H1 (cell line): ENCODE measurements around the gene NCAM1. TPM values are rescaled to one million over a fixed set of nuclear protein-coding genes. Genes with fewer than 3 reads are reported as not detected.

Source experiments
- CTCF ChIA-PET: fragments of 300-600 bp; sonication (Branson Sonifier 250); formaldehyde crosslinking; loops from one replicate; lab custom pipeline; 2021; ENCODE audit not compliant: partially characterized antibody; lab: Charles Lee
- POLR2A ChIA-PET: fragments of 300-600 bp; sonication (Branson Sonifier 250); formaldehyde crosslinking; loops from one replicate; lab custom pipeline; 2021; ENCODE audit warnings: inconsistent platforms; ENCODE audit not compliant: partially characterized antibody; lab: Charles Lee
- DNase-seq, 2 experiments: peaks; one replicate each; pipeline versions ENCODE4 v3.0.0 to v3.0.0-alpha.2; 2010 to 2022; ENCODE audit warnings: low spot score in 2 of 2, low read depth in 1 of 2, mixed read lengths in 1 of 2
- FAIRE-seq: peaks from 2 replicates; lab custom pipeline; 2011; peaks lifted over from hg19 to GRCh38; lab: Jason Lieb, UNC
- H2AFZ ChIP-seq: 2 replicates; pipeline ENCODE4 v1.8.1; 2012; ENCODE audit warnings: low read length, inconsistent platforms
- H2AK5ac ChIP-seq: 2 replicates; pipeline ENCODE4 v1.6.1; 2013; ENCODE audit warnings: low read depth, low read length
- H2BK120ac ChIP-seq: replicated peaks from 2 replicates; pipeline ENCODE3; 2013; ENCODE audit warnings: low read depth, low read length, inconsistent platforms
- H2BK12ac ChIP-seq: 2 replicates; pipeline ENCODE4 v1.6.1; 2013; ENCODE audit warnings: low read depth, low read length
- H2BK15ac ChIP-seq: 2 replicates; pipeline ENCODE4 v1.6.1; 2013; ENCODE audit warnings: low read length
- H2BK20ac ChIP-seq: 2 replicates; pipeline ENCODE4 v1.6.1; 2013; ENCODE audit warnings: low read length
- H2BK5ac ChIP-seq: 2 replicates; pipeline ENCODE4 v1.6.1; 2013; ENCODE audit warnings: low read depth, low read length
- H3K14ac ChIP-seq: 2 replicates; pipeline ENCODE4 v1.6.1; 2013; ENCODE audit warnings: inconsistent platforms; ENCODE audit not compliant: insufficient read length
- H3K18ac ChIP-seq: 2 replicates; pipeline ENCODE4 v1.6.1; 2013; ENCODE audit warnings: low read length; ENCODE audit errors: extremely low read depth
- H3K23ac ChIP-seq: 2 replicates; pipeline ENCODE4 v1.6.1; 2013; ENCODE audit warnings: inconsistent platforms; ENCODE audit not compliant: insufficient read length
- H3K23me2 ChIP-seq: 2 replicates; pipeline ENCODE4 v1.6.1; 2013; ENCODE audit warnings: low read depth, low read length
- H3K27ac ChIP-seq: 2 replicates; pipeline ENCODE4 v1.6.1; 2011; ENCODE audit warnings: low read depth, low read length, inconsistent platforms
- H3K27me3 ChIP-seq, 4 experiments: replicated peaks in 1 of 4; 1 replicate in 1 of 4; 2 replicates in 3 of 4; pipeline versions ENCODE4 v1.6.1 to v1.8.1; 2011 to 2013; ENCODE audit warnings: low read length in 3 of 4, mild to moderate bottlenecking in 3 of 4, inconsistent platforms in 2 of 4, mixed read lengths in 2 of 4, moderate library complexity in 1 of 4; ENCODE audit not compliant: control insufficient read depth in 3 of 4, insufficient read depth in 3 of 4; ENCODE audit errors: extremely low read depth in 1 of 4
- H3K36me3 ChIP-seq, 4 experiments: 2 replicates each; pipeline versions ENCODE4 v1.6.1 to v1.8.1; 2011 to 2013; ENCODE audit warnings: mild to moderate bottlenecking in 4 of 4, low read length in 3 of 4, moderate library complexity in 2 of 4, control low read depth in 1 of 4, inconsistent platforms in 1 of 4; ENCODE audit not compliant: insufficient read depth in 4 of 4, control insufficient read depth in 2 of 4
- H3K4ac ChIP-seq: replicated peaks from 2 replicates; pipeline ENCODE3; 2013; ENCODE audit warnings: low read length, low read depth, mixed read lengths, inconsistent platforms; ENCODE audit not compliant: insufficient read length
- H3K4me1 ChIP-seq, 4 experiments: replicated peaks in 1 of 4; 1 replicate in 1 of 4; 2 replicates in 3 of 4; pipeline versions ENCODE4 v1.6.1 to v1.8.1; 2011 to 2013; ENCODE audit warnings: low read length in 3 of 4, inconsistent platforms in 2 of 4, mixed read lengths in 1 of 4; ENCODE audit not compliant: insufficient read depth in 4 of 4, control insufficient read depth in 3 of 4
- H3K4me2 ChIP-seq, 2 experiments: 2 replicates each; pipeline versions ENCODE4 v1.6.1 to v1.8.1; 2011 to 2013; ENCODE audit warnings: low read depth in 2 of 2, low read length in 2 of 2, control low read depth in 1 of 2, inconsistent platforms in 1 of 2, mild to moderate bottlenecking in 1 of 2; ENCODE audit not compliant: insufficient read depth in 1 of 2
- H3K4me3 ChIP-seq, 4 experiments: fragments of 200-600, 300-600 bp in 1 of 4; sonication (generic), shearing (Covaris generic), sonication (Bioruptor Twin) in 1 of 4; 2 replicates each; pipeline versions ENCODE4 v1.5.1 to v1.8.1; 2011 to 2016; ENCODE audit warnings: low read length in 4 of 4, low read depth in 3 of 4, control low read depth in 2 of 4, inconsistent platforms in 2 of 4, mild to moderate bottlenecking in 2 of 4, mixed read lengths in 1 of 4, moderate library complexity in 1 of 4; ENCODE audit not compliant: insufficient read depth in 2 of 4; ENCODE audit errors: extremely low read depth in 1 of 4
- H3K56ac ChIP-seq: replicated peaks from 2 replicates; pipeline ENCODE3; 2013; ENCODE audit warnings: low read depth, mild to moderate bottlenecking, mixed read lengths, low read length, inconsistent platforms; ENCODE audit not compliant: insufficient read length
- H3K79me1 ChIP-seq: 2 replicates; pipeline ENCODE4 v1.6.1; 2013; ENCODE audit warnings: low read depth, low read length, control low read depth
- H3K79me2 ChIP-seq, 2 experiments: 2 replicates each; pipeline versions ENCODE4 v1.6.1 to v1.8.1; 2012 to 2013; ENCODE audit warnings: low read length in 2 of 2, mild to moderate bottlenecking in 2 of 2, inconsistent platforms in 1 of 2; ENCODE audit not compliant: insufficient read depth in 2 of 2, control insufficient read depth in 1 of 2
- H3K9ac ChIP-seq, 4 experiments: replicated peaks in 1 of 4; 1 replicate in 1 of 4; 2 replicates in 3 of 4; pipeline versions ENCODE4 v1.6.1 to v1.8.1; 2011 to 2013; ENCODE audit warnings: low read depth in 3 of 4, low read length in 3 of 4, control low read depth in 2 of 4, mild to moderate bottlenecking in 2 of 4, moderate library complexity in 2 of 4, inconsistent platforms in 1 of 4; ENCODE audit errors: extremely low read depth in 1 of 4
- H3K9me3 ChIP-seq, 2 experiments: 2 replicates each; pipeline versions ENCODE4 v1.6.1 to v1.8.1; 2012 to 2013; ENCODE audit warnings: mild to moderate bottlenecking in 2 of 2, moderate library complexity in 2 of 2, control low read depth in 1 of 2, inconsistent platforms in 1 of 2, low read depth in 1 of 2, low read length in 1 of 2, mixed read lengths in 1 of 2; ENCODE audit not compliant: insufficient read depth in 2 of 2
- H4K20me1 ChIP-seq, 2 experiments: replicated peaks in 1 of 2; 2 replicates each; pipeline versions ENCODE3 to v1.8.1; 2011 to 2013; ENCODE audit warnings: inconsistent platforms in 2 of 2, low read length in 2 of 2, mild to moderate bottlenecking in 1 of 2; ENCODE audit not compliant: insufficient read depth in 2 of 2, control insufficient read depth in 1 of 2
- H4K5ac ChIP-seq: 2 replicates; pipeline ENCODE4 v1.6.1; 2013; ENCODE audit warnings: low read length, low read depth, mixed read lengths, inconsistent platforms; ENCODE audit not compliant: insufficient read length
- H4K8ac ChIP-seq: 2 replicates; pipeline ENCODE4 v1.8.0; 2013; ENCODE audit warnings: mild to moderate bottlenecking, moderate library complexity, low read length, inconsistent platforms; ENCODE audit not compliant: insufficient read depth; ENCODE audit errors: extremely low read depth
- H4K91ac ChIP-seq: replicated peaks from 2 replicates; pipeline ENCODE3; 2013; ENCODE audit warnings: low read length, mixed read lengths, inconsistent platforms; ENCODE audit not compliant: insufficient read length
- FOSL1 ChIP-seq: IDR thresholded peaks from 2 replicates; pipeline ENCODE4 v1.6.1; 2011; ENCODE audit warnings: mild to moderate bottlenecking, low read depth, low read length, moderate library complexity; ENCODE audit not compliant: insufficient read depth
- HDAC2 ChIP-seq, 2 experiments: fragments of 300-600 bp in 1 of 2; sonication (generic) in 1 of 2; IDR thresholded peaks; 2 replicates each; pipeline ENCODE4 v1.6.1; 2011 to 2012; ENCODE audit warnings: low read depth in 2 of 2, low read length in 2 of 2, mild to moderate bottlenecking in 2 of 2, moderate library complexity in 2 of 2, borderline replicate concordance in 1 of 2, inconsistent platforms in 1 of 2
- KDM1A ChIP-seq: fragments of 200-600, 300-600 bp; sonication (generic); IDR thresholded peaks from 2 replicates; pipeline ENCODE4 v1.7.1; 2016; ENCODE audit warnings: mild to moderate bottlenecking, low read length, borderline replicate concordance
- KDM4A ChIP-seq: IDR thresholded peaks from one replicate; pipeline ENCODE4 v1.7.1; 2012; ENCODE audit warnings: low read depth, mild to moderate bottlenecking, moderate library complexity, low read length, inconsistent platforms; ENCODE audit not compliant: severe bottlenecking
- TAF7 ChIP-seq: optimal IDR thresholded peaks from 2 replicates; pipeline ENCODE3; 2011; ENCODE audit warnings: low read depth, mild to moderate bottlenecking, inconsistent platforms, low read length, moderate library complexity, borderline replicate concordance
- whole genome bisulfite sequencing, 2 experiments: shearing (Covaris generic) in 1 of 2; methylation state at CpG; one replicate each; pipeline versions ENCODE4 v1.1.6 to v1.1.7; 2013 to 2015; ENCODE audit warnings: low lambda C conversion rate in 2 of 2, mixed read lengths in 2 of 2, inconsistent platforms in 1 of 2, low coverage in 1 of 2, missing lambda C conversion rate in 1 of 2; ENCODE audit not compliant: insufficient replicate concordance in 2 of 2, insufficient coverage in 1 of 2, insufficient read length in 1 of 2; ENCODE audit errors: extremely low coverage in 1 of 2, missing lambda C conversion rate in 1 of 2; 5-methylcytosine and 5-hydroxymethylcytosine counted together
- polyA plus RNA-seq, 7 experiments: library from polyadenylated mRNA; depleted of rRNA in 3 of 7; stranded (reverse) in 5 of 7; unstranded in 2 of 7; fragments of >200 nt in 5 of 7; fragments of 200-250 nt in 2 of 7; gene quantifications; 1 replicate in 5 of 7; 2 replicates in 1 of 7; 4 replicates in 1 of 7; pipeline versions ENCODE4 v1.2.1 to v1.2.3, GENCODE V29; 2011 to 2013; ENCODE audit warnings: missing spikeins in 2 of 7, mixed read lengths in 2 of 7
- total RNA-seq: library from RNA; stranded (reverse); fragmentation: NEBNext Ultra II Directional; extraction: Animal tissue kit (Norgen Biotek cat#: 25700); gene quantifications from 2 replicates; pipeline ENCODE4 v1.2.1, GENCODE V29; 2021
- TF ChIP-seq, protein P1 (sequence below): IDR thresholded peaks from 2 replicates; pipeline ENCODE4 v1.6.1; 2012; ENCODE audit warnings: inconsistent platforms

NCAM1 gene
- total and polyA plus RNA-seq, 2 of the 8 experiments (the other 6 are each of a cell fraction or from before 2014, with no cell fraction given): 3.1 to 4.3 TPM

DNA sequence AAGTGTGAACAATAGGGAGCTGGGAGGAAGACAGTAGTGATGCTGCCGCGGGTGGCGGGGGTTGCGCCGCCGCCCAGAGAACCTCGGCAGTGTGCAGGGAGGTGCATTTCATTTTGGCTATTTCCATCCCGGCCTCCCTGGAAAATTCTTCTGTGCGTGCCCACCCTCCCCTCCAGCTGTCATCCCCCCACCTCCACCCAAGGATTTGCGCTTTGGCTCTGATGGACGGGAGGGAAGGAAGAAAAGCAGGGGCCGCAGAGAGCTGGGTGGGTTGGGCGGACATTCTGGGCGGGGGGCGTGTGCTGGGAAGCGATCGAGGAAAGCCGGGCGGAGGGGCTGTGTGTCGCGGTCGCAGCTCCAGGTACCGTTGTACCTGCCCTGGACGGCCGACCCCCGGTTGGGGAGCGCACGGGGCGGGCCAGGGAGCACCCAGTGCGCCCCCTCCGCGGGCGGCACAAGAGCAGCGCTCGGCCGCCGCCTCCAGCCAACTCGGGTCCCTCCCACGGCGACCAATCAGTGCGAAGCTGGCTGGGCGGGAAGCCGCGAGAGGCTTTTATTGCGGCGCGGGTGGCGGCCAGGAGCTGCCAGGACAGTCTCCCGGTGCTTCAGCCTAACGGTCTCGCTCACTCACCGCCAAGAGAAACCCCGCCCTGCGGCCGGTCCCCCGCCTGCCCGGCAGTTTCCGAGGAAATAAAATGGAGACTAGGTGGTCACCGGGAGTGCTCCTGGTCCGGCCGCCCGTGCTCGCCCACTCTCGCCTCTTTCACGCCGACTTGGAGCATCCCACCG, 1.6 kb downstream of the NCAM1 start:
- Histone ChIP-seq H3K14ac (no peak overlapping the region), H3K4me3 (peak overlapping the region; percentile 66 to 75 (median 72)), H2BK20ac (no peak overlapping the region), H2BK120ac (no peak overlapping the region), H3K27ac (no peak overlapping the region), H2AFZ (no peak overlapping the region), H3K79me2 (no peaks in the 10 kb centered on the region), H3K4ac (no peak overlapping the region), H3K18ac (no peak overlapping the region; the same call in 1 of the 2 replicates), H3K4me1 (peaks cover 0 to 5% (median 1%) of the 10 kb centered on the region in 4 experiments; a peak in 2 of 7 replicates), H3K23ac (no peak overlapping the region), H2AK5ac (no peak overlapping the region), H3K4me2 (peak overlapping the region; percentile 93 to 97), H2BK5ac (no peak overlapping the region), H3K9me3 (peaks cover 0 to 2% of the 10 kb centered on the region in 2 experiments; a peak in 1 of 4 replicates), H3K23me2 (peaks cover 21% of the 10 kb centered on the region; the same call in 1 of the 2 replicates), H2BK15ac (no peak overlapping the region), H2BK12ac (no peak overlapping the region), H4K91ac (no peak overlapping the region), H4K5ac (no peak overlapping the region), H3K56ac (no peak overlapping the region), H3K9ac (no peak overlapping the region), H4K8ac (no peak overlapping the region), H4K20me1 (peaks cover 0 to 6% of the 10 kb centered on the region in 2 experiments), H3K79me1 (no peaks in the 10 kb centered on the region), H3K27me3 (peaks cover 5 to 24% (median 22%) of the 10 kb centered on the region in 4 experiments), H3K36me3 (no peaks in the 10 kb centered on the region)
- peak in 1 of 2 experiments; percentile 69 for DNase-seq
- 1% methylated on average over 42 of the region's 67 CpGs; no CpG with 5 or more reads in 1 of the 2 experiments for WGBS, 2 experiments
- POLR2A ChIA-PET: no interaction called here
- CTCF ChIA-PET: interaction anchor here (0.6 to 1.2 kb wide), 3 partner anchors 16 to 691 kb away, joined by 3 read pairs; no protein-coding TSS in a partner anchor
- no peak for FAIRE-seq
- peak; percentile 17 for TF ChIP-seq KDM4A
- TF ChIP-seq, protein P1, sequence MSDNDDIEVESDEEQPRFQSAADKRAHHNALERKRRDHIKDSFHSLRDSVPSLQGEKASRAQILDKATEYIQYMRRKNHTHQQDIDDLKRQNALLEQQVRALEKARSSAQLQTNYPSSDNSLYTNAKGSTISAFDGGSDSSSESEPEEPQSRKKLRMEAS: no peak
- no peak for TF ChIP-seq HDAC2 (IDR thresholded peaks at IDR 0.05; ENCODE audit: borderline replicate concordance in 1 of 2, low read depth in 2 of 2, low read length in 2 of 2)
- no peak for TF ChIP-seq TAF7
- TF ChIP-seq FOSL1: no peak
- 0 out of 2 replicates have a peak, but pooled peaks have one; percentile 11 for TF ChIP-seq KDM1A
